ENCODE measurements around the gene ADCYAP1R1.

ADCYAP1R1 gene

DNA sequence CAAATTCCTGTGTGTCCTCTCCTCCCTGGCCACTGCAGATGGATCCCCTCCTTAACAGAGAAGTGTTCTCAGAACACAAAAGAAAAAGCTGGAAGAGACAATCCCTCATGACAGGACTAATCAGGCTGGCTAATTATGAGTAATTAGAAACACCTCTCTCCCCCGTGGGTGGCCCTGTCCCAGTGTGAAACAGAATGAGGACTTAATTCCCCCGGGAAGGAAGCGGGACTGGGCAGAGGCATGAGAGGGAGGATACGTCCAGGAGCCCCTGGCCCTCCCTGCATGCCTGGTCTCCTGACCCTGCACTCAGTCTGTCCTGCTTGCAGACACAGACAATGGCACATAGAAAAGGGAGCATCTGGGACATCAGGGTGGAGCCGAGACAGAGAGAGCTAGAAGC is 7.6 kb upstream of the ADCYAP1R1 start:
- no peak for DNase-seq

DNA sequence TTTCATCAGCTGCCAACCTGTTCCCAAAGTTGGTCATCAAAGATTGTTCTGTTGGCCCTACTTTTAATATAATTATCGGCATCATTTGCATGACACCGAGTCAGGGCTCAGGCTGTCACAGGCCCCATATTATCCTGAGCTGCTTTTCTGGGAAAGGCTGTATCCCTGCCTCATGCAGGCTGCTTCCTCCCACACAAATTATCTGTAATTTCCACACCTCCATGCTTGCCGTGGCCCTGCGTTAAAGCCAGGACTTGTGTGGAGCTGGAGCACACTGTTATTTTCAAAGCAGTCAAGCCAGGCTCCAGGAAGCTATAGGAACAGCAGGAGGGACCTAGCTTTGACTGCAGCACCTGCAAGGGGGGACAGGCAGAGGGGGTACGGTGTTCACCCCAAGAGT is 5.4 kb upstream of the ADCYAP1R1 start:
- no peak for DNase-seq

DNA sequence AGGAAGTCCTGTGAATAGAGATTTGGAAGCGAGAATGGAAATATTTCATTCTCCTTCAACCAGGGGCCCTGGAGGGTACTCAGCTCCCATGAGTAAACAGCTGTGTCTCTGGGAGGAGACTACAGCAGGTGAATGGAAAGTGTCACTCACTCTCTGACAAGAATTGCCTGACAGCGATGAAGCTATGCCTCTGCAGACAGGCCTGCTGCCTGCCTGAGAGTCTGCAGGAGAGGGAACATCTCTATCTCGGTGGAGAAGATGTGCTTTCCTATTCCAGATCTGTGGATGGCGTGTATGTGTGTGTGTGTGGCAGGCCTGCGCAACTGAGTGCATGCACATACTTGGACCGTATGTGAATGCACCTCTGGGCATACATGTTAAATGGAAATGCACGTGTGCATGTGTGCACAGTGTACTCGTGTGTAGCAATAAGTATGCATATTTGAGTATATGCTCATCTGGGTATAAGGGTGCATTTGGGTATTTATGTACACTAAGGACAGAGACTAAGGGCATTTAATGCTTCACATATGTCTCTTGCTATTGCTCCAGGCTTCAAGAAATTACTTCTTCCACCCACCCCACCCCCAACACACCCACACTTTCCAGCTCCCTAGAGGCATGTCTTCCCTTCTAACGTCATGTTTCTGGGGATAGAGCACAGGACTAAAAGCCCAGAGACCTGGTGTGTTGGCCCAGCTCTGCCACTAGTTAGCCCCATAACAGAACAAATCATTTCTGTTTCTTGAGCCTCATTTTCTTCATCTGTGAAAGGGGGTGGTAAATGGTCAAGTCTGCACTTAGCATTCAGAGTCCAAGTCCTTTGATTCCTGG is 4.6 kb upstream of the ADCYAP1R1 start:
- DNase-seq: no peak

DNA sequence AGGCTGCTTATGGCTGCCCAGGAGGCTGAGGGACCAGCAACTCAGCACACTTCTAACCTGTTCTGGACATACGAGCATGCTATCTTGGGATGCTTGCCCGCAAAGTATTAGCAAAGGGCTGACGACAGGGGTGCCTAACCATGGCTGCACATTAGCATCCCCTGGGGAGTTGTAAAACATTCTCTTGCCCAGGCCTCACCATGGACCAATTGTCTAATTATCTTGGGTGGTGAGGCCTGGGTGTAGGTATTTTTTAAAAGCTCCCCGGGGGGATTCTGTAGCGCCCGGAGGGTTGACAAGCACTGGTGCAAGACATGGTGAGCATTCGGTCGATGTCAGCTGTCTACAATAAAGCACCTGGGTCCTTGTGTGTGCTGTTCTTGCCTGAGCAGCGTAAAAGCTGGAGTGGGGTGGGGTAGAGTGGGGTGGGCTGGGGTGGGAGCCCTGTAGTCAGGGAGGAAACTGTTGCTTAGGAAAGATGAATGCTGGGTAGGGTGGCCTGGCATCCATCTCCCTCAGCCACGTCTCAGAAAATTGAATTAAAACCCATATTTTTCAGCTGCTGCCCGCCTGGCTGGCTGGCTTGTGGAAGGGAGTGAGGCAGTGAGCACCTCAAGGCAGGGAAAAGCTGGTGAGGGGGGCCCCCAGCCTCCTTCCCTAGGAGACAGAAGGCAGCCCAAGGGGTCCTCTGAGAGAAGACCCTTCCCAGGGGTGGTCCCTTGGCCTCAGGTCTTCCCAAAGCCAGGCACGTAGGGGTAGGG is 2.9 kb upstream of the ADCYAP1R1 start:
- no peak for DNase-seq

DNA sequence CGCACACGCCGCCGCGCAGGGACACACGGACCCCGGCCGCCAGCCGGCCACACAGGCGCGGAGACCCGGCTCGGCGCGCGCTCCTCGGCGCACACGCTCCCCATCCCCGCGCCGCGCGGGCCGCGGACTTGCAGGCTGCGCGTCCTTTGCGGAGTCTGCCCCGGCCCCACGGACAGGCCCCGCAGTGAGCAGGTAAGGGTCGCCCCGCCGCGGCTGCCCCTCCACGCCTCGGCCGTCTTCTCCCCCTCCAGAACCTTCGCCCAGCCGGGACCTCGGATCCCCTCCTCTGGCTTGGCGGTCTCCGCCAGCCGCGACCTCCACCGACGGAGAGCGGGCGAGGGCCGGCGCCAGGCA is 356 bp downstream of the ADCYAP1R1 start:
- no peak for DNase-seq

DNA sequence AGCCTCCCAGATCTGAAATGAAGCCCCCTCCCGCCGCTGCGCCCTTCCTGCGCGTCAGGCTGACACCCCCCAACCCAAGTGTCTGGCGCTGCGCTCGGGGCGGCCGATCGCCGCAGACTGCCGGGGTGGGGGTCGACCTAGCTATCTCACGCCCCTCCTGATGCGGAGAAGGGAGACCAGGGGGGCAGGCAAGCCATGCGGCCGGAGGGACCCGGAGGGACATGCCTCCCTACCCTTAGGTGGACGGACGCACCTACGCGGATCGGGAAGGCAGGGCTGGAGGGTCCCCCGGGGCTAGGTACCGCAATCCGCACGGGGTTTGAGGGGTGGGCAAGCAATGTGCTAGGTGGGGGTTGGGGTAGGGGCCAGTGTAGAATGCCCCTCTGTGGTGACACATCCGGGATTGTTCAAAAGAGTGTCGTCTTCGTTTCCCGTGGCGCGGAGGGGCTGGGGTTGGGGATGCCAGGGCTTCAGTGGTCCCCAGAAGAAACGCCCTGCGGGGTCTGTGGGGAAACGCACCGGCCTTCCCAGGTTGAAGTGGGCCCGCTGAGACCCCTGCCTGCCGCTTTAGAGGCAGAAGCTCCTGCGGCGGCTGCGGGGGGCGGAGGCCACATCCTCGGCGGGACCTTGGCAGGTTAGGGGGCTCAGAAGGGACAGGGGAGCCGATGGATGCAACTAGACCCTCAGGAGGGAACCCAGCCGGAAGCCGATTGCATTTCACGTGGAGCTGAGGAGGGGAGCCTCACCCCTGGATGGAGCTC is 913 bp downstream of the ADCYAP1R1 start:
- DNase-seq: no peak

DNA sequence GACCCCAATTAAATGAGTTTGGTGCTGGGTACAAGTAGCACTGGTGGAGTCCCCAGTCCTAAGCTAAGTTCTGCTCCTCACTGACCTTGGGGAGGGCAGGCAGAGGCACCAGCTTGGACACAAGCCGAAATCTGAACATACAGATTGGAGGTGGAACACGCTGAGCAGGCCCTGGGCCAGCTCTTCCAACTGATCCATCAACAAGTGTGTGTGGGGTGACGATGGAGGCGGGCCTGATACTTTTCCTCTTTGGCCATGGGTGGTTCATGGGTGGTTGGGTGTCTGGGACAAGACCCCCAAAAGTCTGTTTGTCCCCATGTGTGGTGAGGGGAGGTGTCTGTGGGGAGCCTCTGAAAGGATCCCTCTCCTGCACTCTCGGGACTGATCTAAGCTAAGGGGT is 1.9 kb downstream of the ADCYAP1R1 start:
- no peak for DNase-seq

DNA sequence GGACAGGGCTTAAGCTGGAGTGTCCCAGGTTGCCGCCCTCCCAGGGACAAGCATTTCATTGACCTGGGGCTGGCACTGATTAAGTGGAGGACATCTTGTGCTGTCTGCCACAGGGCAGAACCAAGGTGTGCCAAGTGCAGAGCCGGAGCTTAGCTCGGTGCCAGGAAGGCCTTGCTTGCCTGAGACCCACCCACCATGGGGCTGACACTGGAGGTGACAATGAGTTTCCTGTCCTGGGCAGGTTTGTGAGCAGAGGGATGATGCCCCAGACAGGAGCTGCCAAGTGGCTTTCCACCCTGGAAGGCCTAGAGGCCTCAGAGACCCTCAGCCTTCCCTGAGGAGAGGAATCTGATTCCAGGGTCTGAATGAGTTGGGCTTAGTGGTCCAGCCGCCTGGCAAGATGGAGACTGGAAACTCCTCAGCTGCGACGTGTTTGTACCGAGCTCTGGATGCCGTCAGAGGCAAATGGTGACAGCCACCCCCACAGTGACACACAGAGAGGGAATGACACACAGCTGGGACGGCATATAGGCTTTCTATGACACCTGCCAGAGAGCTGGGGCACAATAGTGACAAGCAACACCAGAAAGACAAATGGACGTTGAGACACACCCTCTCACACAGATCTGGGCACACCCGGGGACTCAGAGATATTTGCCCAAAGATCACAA is 2.6 kb downstream of the ADCYAP1R1 start:
- no peak for DNase-seq

DNA sequence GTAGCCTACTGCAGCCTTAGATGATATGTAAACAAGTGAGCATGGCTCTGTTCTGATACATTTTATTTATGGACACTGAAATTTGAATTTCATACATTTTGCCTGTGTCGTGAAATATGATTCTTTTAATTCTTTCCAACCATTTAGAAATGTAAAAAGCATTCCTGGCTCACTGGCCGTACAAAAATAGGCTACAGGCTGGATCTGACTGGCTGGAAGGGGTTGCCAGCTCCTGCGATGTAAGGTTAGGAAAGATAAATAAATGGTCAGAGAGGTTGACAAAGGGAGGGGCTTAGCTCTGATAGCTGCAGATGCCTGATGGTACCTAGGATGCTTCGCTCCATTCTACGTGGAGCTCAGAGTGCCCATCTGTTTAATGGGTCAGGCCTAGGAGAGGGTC is 3.4 kb downstream of the ADCYAP1R1 start:
- no peak for DNase-seq

DNA sequence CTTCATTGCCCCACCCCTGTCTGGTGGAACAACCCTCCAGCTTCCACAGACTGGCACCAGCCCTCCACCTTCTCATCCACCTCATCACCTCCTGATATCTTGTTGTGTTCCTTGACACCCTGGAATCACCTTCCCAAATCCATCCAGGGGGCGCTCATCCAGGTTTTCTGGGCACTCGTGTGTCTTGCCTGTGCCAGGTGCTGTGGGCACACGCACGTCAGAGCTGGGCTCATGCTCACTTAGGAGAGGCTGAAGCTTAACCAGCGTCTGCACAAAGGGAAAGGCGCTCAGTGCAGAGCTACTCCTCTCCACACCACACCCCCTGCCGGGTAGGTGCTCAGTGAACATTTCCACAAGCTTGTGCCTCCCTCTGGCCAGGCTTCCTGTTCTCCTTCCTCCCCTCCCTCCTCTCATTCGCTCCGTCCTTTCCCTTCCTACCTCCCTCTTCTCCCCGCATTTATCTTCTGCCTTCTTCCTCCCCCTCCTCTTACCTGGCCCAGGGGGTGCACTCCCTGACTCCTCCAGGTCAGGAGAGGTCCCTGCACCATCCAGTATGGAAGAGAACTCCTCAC is 4.8 kb downstream of the ADCYAP1R1 start:
- no peak for DNase-seq

DNA sequence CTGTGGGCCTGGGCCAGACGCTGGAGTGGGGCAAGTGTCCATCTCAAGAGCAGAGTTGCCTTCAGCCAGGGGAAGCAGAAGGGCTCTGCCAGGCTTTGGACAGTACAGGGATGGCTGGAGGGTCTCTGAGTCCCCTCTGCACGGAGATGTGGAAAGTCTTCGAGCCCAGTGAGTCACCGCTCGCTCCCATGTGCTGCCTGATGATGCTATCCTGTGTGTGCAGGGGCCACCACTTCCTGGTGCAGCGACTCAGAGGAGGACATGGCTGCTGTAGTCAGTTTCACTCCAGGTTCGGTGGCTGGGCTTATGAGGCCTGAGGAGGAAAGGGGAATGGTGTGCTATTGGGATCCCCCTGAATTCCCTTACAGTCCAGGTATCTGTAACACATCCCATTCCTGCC is 6.0 kb downstream of the ADCYAP1R1 start:
- DNase-seq: no peak

DNA sequence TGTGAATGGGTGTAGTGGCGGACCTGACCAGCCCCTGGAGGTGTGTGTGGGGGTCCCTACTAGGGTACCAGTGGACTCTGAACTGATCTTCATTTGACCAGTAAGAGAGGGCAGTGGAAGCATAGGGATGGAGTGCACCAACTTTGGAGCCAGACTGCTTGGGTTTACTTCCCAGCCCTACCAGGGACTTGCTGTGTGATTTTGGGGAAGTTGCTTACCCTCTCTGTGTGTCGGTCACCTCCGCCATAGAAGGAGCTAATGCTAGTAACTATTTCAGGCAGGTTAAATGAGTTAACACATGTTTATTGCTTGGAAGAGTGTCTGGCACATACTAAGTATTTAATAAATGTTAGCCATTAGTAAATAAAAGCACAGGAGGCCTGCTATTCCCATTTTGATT is 6.6 kb downstream of the ADCYAP1R1 start:
- DNase-seq: no peak

DNA sequence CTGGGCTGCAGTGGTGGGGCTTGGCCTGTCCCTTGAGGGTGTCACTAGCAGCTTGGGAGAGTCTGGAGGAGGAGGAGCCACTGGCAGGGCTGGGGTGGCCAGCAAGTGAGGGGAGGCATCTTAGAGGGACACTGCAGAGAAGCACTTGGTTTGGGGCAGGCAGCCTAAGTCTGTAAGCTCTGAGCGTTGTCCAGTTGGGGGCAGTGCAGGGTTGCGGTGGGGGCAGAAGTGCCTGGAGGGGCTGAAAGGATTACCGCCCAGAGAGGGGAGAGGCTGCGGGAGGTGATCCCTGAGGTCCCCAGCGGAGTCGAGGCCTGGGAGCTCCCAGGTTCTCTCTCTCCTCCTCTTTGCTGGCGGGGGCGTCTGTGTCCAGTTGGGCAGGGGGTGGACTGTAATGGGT is 7.4 kb downstream of the ADCYAP1R1 start:
- no peak for DNase-seq

DNA sequence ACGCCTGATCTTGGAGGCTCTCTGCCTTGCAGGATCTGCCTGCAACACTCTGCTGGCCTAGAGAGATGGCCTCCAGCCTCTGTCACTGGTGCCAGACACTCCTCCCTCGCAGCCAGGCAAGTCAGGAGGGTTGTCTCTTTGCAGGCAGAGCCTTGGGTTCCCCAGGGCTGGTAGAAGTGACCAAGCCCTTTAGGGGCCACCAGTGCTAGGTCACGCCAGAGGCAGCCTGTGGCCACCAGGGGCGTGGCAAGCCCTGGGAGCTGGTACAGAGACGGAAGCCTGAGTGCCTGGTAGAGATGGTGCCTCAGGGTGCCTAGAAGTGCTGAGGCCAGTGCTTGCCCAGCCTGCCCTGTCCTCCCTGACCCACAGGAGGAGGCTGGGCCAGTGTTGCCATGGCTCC is 9.1 kb downstream of the ADCYAP1R1 start:
- no peak for DNase-seq

DNA sequence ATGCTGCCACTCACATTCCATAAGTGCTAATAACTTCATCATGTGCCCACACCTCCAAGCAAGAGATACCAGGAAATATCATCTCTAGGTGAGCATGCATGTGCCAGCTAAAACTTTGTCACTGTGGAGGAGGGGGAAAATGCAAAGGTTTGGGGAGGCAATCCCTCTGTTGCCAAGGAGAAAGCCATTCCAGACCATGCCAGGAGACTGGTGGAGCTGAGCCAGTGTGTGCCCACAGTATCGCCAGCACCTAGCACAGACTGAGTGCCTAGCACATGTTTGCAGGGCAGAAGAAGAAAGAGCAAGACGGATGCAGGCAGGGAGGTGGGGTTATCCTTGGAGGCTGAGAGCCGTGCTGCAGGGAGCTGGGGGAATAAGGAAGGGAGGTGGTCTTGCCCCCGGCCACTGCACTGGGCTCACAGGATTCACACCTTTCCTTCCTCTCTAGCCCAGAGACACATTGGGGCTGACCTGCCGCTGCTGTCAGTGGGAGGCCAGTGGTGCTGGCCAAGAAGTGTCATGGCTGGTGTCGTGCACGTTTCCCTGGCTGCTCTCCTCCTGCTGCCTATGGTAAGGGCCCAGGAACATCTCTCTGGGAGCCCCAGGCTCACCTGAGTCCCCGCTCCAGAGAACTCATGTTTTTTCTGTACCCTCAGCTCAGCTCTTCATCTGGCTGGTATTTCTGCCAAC is 10.8 kb downstream of the ADCYAP1R1 start:
- no peak for DNase-seq

DNA sequence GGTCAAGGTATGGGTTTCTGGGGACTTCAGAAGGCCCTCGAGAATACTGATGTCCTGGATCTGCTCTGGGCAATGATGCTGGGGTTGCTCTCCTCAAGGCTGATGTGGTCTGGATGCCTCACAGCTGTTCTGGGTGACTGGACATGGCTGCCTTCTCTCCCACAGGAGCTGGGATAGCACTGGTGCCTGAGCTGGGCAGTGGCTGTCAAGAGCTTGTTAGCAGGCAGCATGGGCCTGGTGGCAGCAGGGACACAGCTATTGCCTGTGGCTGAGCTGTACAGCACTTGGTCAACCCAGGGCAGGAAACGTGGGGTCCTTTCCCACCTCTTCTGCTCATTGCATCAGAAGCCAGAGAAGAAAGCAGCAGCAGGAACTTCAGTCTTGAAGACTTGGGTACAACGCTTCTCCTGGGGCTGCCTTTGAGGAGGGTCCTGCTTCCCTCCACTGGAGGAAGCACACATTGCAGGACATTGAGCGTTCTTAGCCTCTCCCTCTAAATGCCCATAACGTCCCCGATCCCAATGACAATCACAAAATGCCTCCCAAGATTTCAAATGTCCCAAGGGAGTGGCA is 13.0 kb downstream of the ADCYAP1R1 start:
- no peak for DNase-seq

DNA sequence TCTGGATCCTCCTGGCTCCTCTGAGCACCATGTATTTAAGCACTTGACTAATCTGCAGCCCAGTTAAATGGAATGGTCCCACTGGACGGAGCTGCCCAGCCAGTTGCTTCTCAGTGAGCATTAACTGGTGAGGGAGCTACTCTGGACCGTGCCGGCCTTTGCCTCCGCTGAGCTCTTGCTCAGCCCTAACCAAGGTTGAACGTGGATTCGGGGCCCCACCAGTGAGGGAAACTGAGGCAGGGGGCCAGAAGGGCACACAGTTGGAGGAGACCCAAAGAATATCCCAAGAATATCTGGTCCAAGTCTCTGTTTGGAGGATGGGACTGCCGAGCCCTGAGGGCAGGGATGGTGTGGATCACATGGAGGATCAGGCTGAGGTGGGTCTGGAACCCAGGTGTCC is 13.7 kb downstream of the ADCYAP1R1 start:
- DNase-seq: no peak

DNA sequence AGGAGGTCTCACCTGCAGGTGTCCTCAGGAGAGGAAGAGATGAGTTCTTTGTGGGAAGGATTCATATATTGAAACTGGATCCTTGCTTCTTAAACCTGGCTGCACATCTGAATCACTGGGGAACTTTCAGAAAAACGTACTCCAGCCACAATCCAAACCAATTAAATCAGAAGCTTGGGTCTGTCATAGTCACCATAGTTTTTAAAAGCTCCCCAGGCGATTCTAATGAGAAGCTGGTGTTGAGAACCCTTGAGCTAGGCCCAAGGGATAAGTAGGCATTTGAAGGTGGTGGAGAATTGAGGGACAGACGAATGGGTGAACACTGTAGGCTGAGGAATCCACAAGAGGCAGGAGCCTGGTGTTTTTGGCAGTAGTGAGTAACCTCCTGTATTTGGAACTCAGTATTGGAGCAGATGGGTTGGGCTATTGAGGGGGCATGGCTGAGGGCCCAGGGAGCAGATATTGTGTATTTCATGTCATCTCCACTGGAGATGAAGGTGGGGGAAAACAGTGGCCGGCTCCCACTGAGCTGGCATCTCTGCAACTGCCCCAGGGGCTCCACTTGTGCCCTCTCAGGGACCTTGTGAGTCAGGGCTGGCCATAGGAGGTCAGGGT is 14.5 kb downstream of the ADCYAP1R1 start:
- peak; percentile 26 for DNase-seq

DNA sequence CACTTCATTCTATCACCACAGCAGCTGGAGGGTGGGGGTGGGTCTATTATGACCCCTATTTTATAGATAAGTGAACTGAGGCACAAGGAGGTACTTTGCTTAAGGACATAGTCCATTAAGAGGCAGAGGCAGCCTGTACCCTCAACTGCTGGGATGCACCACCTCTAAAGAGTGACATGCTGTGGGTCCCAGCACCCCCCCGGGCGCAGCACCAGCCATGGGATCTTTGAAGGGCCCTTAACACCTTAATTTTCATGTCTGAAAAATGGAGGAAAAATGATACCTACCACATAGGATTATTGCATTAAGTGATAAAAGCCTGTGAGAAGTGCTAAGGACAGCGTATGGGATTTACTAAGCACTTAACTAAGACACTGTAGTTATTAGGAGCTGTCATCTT is 15.4 kb downstream of the ADCYAP1R1 start:
- DNase-seq: no peak

DNA sequence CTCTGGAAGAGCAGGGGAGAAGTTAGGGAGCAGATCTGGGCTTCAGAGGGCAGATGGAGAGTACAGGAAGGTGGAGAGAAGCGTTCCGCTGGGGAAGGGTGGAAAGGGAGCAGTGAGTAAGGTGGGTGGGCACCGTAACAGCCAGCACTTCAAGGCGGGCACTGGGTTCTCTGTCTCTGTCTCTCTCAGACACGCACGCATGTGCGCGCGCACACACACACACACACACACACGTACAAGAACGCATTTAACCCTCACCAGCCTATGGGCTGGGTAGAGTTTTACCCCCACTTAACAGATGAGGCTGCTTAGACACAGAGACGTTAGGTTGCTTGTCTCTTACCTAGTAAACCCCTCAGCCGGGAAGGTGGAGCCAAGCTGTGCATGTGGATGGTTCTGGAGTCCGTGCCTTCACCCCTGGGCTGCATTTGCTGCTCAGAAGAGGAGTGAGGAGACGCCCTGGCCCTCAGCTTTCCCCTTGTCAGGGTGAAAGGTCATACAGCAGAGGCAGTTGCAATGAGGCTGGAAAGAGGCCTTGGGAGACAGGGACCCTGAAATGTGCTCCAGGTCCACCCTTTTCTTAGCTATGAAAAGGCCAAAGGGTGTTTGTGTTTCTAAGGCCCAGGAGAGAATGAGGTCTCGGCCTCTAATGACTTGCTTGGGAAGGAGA is 16.0 kb downstream of the ADCYAP1R1 start:
- no peak for DNase-seq
